NCI-H2081 (cell line): Measurements from ENCODE around the gene ELMO1.

Experiments
- DNase-seq, 2 experiments: peaks; one replicate each; lab custom pipeline; 2025; lab: John Stamatoyannopoulos, UW

ELMO1 gene

DNA sequence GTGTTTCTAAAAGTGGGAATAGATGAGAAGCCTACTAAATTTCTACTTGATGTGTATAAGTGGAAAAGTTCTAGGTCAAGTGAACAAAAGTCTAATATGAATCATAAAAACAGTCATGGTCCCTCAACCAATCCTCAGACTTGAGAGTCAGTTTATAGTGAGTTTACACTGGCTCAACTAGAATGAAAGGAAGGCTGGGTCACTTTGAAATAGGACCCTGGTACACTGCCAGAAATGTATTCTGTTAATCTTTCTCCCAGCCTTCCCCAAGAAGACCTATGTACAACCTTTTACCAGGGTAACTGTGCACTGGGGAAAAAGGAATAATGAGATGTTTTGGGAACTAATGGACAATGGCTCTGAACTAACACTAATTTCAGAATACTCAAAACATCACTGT is 17.3 kb downstream of the ELMO1 start:
- no peak for DNase-seq

DNA sequence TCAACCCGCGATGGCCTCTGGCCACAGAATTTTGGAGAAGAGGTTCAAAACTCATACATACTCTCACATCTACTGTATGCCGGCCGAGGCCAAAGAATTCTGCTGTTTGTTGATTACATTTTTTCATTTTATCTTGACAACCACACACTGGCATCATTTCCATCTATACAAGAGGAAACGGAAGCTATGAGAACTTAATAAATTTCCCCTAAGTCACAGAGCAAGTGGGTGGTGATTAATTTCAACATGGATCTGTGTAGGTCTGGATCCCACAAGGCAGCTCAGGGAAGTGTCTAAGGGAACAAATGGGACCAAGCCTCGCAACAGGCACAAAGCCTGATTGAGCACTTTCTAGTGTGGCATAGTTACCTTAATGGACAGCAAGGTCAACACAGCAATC is 18.0 kb downstream of the ELMO1 start:
- DNase-seq: no peak

DNA sequence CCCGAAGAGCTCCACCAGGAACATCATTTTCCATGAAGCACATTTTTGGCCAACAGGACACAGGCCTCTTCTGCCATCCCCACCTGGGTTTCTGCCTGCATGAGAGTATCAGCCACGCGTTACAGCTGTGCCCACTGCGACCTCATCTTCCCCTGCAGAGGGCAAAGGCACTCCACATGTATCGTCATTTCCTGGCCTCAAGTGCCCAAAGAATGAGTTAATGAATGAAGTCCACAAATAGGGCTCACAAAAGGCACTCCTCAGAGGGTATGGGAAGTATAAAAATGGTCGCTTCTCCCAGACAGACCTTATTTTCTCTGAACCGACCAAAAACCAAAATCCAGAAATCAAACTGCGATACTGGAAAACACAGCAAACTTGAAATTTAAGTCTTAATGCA is 18.5 kb downstream of the ELMO1 start:
- no peak for DNase-seq

DNA sequence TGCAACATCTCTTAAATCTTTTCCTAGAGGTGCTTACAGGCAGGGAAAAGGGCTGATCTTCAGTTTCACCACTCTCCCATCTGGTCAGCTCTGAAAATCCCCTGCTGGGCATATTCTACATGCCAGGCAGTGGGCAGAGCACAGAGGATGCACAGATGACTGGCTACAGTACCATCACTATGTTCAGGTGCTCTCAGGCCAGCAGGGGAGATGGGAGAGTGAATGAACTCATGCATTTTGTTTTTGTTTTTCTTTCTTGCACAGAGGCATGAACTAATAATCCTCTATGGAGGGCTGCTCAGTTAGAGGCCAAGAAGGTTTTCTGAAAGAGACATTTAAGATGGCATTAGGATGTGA is 19.3 kb downstream of the ELMO1 start:
- no peak for DNase-seq

DNA sequence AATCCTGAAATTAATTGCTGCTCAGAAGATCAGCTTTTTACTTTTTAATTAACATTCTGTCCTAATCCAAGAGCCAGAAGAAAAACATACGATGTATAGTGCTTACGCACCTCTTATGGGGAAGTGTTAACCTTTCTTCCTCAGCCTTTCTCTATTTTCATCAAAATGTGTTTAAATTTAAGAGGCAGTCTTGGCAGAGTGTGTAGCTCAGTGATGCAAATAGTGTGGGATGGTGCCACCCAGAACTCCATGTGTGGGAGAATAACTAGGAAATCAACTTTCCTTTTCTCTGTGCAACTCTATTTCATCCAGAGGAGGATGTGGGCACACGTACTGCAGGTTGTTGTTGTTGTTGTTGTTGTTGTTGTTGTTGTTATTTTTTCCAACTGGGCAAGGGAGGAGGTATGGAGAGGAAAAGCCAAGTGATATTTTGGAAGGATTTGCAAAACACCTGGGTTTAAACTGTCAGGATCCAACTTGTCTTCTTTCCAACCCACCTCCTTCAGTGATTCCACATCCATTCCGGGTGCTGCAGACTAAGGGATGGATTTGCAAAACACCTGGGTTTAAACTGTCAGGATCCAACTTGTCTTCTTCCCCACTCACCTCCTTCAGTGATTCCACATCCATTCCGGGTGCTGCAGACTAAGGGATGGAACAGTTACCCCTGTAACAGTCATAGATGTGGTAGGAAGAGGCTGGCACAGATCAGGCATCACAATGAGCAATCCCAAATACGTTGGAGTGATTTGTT is 19.8 kb downstream of the ELMO1 start:
- DNase-seq: no peak

DNA sequence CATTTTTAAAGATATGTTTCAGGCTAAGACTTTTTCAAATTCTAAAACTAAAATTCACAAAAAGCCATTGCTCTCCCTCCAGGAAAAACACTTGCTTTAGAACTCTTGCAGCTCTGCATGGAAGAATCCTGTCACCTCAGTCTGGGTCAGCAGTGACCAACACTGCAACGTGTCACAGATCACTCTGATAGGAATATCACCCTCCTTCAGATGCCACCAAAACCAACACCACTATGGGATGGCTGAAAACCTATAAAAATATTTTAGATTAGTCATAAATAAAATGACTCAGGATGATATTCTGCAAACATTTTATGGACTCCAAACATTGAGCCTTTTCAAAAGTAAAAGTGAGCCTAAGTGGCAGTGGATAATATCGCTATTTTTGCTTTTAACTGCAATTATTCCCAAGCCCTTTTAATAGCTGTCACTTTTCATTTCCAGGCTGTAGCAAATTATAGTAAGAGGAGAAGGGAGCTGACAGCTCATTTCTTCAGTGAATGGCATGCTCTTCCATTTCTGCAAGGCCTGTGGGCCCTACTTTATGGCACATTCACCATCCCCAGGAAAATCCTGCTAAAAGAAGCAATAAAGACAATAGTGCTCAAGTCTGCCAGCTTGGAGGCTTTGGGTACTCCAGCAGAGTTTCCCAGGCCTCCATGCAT is 21.3 kb downstream of the ELMO1 start:
- DNase-seq: no peak

DNA sequence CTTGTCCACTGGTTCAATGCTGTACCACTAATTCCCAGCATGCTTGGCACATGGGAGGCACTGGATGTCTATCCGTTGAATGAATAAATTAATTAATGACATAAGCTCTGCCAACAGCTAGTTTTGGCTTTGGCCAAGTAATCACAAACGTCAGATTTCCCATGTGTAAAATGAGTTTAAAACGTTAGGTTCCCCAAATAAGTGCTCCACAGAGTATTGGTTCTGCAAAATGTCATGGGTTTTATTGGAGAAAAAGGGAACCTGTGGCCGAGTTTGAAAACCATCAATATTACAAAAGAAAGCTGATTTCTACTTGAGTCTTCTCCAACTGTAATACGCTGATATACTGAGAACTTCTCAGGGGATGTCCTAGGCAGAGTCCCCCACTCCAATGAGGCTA is 23.2 kb downstream of the ELMO1 start:
- DNase-seq: no peak

DNA sequence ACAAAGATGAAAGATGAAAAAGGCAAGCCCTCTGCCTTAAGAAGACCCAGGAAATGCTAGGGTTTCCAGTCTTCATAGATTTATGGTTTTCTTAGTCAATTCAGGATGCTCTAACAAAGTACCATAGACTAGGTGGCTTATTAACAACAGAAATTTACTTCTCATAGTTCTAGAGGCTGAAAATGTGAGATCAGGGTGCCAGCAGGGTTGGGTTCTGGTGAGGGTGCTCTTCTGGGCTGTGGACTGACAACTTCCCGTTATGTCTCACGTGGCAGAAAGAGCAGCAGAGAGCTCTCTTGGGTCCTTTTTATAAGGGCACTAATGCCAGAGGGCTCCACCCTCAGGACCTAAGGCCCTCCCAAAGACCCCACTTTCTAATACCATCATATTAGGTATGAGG is 23.7 kb downstream of the ELMO1 start:
- DNase-seq: no peak

DNA sequence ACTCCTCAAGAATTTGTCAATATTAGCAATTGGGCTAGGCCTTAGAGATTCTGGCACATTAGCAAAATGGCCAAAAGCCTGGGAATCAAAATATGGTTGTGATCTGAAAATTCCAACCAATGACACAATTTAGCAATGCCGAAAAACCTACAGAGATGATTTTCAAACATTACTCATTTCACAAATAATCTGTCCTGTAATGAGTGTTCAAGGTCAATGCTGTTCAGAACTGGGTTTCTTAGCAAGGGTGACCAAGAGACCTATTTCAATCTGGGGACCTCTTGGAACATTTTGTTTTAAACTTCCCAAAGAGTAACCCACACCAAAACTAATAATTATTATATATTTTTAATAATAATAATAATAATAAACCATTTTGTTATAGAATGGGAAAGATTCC is 24.1 kb downstream of the ELMO1 start:
- DNase-seq: no peak

DNA sequence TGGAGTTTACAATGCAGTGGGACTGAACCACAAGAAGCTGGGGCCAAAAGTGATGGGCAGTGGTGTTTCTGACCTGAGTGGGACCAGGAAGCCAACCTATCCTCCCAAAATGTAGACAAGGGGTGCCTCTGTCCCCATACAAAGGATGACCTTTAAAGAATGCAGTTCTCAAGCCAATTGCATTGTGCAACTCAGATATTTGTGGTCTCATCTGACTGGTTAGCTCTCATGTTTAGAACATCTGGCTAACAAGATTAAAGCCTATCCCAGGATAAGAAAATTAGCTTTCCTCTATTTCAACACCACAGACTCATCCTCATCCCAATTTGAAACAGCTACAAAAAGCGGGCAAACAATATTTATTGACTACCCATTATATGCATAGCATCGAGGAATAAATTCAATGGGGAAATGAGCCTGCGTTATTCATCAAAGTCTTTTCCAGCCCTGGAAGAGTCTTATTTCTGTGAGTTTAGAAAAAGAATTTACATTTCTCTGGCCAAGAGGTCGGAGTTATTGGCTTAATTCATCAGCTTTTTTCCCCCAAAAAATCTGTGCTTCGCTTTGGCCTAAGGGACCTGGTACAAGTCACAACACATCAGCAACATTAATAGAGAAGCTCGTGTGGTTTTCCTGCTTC is 26.7 kb downstream of the ELMO1 start:
- no peak for DNase-seq

DNA sequence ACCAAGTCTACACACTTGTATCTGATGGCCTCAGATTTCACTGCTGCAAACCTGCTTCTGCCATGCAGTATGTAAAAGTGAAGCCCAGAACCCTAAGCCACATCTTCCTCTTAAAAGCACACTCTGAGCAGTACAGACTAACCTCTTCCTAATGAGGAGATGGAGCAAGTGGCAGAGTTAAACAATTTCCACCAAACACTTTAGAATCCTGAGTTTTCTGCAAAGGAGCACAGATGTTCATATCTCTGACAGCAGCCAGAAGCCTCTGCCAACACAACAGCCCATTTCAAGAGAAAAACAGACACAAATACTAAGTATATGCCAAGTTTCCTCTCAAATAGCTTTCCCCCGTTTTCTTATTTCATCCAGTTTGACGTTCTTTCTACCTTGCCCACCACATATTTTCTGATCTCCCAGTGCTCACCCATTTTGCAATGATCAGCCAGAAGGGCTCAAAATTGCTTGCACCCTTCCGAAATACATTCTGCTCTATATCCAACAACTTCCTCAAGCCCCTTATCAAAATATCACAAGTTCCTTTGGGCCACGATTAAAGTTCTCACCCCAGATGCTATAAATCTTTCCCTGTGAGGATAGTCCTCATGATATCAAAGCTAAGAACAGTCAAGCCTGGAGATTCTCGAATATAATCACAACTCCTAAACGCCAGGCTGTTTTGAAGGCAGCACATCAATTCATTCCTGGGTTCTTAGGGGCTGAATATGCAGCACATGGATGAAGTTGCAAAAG is 27.5 kb downstream of the ELMO1 start:
- DNase-seq: no peak

DNA sequence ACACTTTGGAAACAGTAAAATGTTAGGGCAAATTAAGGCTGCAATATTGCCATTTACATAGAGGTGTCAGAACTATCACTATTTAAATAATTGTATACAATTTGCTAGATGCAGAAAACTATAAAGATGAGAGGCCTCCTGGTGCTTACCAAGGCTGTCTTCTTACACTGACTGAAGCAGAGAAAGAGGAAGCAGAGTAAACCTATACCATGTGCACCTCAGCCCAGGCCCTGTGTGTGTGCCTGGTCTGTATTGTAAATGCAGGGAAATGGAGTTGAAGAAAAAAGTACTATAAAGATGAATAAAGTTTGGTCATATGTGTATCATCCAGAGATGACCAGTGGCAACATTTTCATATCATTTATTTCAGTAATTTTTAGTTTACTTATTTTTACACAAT is 29.2 kb downstream of the ELMO1 start:
- DNase-seq: no peak

DNA sequence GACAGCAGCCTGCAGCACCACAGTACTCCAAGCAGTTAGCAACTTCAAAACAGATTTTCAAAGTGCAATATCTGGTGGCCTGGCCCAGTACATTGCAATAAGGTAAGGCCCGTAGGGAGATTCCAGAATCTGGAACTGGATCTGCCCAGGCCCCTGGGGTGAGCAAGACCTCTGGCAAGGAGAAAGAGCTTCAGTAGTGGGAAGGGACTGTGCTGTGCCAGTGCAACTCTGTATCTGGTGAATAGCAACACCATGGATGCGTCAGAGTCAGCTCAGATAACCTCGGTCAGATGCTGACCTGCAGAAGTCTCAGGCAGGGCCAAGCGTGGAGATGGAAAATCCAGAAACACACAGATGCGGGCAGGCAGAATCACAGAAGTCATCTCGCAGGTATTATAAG is 30.3 kb downstream of the ELMO1 start:
- no peak for DNase-seq

DNA sequence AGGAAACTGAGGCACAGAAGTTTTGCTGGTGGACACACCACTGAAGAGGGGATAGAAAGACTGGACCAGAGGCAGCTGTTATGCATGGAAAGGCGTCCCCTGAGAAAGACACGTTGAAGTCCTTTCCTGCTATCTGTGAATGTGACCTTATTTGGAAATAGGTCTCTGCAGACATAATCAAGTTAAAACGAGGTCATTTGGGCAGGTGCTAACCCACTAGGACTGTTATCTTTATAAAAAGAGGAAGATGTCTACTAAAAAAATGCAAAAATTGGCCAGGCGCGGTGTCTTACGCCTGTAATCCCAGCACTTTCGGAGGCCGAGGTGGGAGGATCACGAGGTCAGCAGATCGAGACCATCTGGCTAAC is 31.6 kb downstream of the ELMO1 start:
- no peak for DNase-seq

DNA sequence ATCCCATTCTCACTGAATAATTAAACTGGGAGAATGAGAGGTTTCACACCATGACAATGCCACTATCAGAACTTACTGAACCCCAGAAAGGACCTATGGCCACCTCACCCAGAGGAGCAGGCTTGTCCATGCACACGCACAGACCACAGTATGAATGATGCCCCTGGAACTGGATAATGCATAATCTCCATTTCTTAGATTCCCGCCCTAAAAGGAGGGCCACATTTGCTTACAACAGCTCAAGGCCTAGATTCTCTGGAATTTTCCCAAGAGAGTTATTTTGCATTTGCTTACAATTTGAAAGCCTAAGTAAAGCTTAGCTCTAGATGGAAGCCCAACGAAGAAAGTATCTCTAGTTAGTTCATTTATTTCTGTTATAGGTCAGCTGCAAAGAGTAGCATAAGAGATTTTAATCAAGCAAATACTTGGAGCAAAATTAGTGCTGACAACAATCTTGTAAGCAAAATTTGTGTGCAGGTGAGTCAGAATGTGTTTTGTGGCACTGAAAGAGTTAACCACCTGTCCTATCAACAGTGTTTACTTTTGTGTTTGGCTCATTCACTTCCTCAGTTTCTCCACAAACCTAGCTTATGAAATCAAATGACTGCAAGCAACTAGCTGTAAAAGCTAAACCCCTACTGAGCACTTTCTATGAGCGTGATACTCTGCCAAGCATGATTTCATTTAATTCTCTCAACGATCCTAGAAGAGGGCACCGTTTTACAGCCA is 32.1 kb downstream of the ELMO1 start:
- no peak for DNase-seq

DNA sequence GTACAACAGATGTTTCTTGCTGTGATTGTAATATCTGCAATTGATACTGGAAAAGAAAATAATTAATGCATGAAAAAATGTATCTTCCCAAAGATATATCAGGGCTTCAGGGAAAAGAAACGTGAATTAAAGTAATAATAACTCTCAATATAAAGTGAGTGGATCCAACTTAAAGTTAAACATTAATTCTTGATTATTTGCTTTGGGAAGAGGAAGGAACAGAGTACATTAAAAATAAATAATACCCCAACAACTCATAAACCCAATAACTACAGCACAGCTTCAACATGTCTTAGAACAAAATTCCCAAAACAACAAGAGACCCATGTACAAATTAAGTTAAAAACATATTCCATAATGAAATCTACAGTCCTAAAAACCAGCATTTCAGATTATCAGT is 33.0 kb downstream of the ELMO1 start:
- no peak for DNase-seq

DNA sequence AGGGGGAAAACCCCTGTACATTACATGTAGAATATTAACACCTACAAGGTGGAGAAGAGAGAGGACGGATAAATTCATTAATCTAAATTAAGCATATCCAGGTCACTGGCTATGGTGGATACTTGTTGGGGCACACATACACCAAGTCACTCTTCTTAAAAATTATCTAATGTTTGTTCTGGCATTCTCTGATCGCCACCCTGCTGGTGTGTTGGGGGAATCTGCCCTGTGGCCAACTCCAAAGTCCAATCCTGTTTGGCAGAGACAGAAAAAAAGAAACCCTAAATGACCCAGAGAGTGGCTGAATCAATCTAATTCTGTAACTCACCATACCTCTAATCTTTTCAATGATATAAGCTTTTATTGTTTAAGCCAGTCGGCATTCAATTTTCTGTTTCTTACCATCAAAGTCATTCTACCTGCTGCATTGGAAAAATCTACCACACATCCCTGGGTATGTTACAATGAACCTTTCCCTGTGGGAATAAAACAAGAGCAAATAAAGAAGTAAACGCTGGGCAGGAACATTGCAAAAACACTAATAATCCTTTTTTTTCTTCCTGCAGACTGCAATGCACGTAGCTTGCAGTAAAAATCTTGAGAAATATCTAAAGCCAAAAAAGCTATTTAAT is 34.2 kb downstream of the ELMO1 start:
- DNase-seq: no peak

DNA sequence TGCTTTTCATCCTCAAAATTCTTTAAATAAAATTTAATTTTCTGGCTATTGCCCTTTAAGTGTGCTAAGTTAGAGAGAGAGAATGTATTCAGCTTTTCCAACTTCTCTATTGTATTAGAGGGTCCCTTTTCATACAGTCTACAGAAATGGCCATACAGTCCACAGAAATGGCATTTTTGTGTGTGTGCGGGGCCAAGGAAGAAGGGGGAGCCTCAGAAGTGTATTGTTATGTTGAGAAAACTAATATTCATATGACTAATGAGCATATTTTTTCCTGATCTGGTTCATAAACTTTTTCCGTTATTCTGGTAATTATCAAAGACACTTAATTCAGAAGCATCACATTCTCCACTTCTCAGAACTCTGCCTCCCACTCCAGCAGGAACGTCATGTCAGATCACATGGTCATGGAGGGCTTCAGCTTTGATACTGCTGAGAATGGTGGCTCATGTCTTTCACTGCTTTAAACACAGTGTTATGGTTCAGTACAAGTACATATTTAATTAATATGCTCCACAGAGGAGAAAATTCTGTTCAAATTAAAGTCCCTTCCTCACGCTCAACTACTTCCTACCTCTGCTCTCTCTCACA is 37.1 kb downstream of the ELMO1 start:
- DNase-seq: no peak

DNA sequence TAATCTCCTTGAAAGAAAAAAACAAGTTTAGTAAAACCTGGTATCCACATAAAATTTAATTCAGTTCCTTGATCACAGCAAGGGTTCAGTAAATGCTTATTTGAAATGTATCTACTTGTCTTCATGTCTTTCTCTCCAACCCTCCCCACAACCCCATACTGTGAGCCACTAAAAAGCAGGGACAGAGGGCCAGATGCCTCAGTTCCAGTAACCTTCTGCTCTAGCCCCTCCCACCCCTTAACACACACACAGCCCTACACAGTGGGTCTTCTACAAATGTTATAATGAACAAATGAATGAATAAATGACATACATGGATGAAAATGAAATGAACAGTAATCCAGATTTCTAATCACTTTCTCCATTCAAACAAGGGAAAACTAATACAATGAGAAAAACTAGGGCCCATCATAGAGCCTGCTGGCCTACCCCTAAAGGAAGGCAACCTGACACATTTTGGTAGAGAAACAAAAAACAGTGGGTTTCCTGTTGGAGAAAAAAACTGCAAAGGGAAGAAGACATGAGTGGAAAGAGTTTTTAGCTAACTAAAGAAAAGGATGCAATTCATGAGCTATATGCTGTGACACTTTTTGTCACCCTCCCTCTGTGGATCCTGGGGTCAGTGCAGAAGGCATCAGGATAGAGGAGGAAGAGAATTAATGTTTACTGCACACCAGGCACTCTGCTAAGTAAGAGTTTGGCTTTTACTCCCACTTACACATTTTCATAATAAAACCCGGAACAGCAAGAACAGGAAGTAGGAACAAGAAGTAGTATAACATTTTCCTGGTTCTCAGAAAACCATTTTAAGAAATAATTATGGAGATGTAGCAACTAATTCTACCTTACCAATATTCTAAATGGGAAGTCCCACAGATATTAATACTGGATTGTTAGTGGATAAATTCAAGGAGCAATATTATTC is 38.1 kb downstream of the ELMO1 start:
- no peak for DNase-seq

DNA sequence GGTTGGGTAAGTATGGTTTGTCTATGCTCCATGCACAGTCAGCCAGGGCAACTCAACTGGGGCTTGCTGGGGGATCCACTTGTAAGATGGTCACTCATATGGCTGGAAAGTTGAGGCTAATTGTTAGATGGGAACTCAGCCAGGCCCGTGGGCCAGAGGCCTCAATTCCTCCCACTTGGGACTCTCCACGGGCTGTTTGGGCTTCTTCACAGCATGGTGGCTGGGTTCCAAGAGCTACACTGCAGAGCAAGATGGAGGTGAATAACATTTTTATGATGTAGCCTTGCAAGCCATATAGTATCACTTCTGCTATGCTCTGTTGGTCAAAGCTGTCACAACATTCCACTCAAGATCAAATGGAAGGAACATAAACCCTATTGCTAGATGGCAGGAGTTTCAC is 39.2 kb downstream of the ELMO1 start:
- no peak for DNase-seq
